SH-SY5Y (cell line): ENCODE measurements around the gene WWOX.

Experiments
- GATA2 ChIP-seq: IDR thresholded peaks from 2 replicates; pipeline ENCODE4 v1.6.1; 2011; ENCODE audit warnings: mild to moderate bottlenecking, low read depth, low read length
- GATA3 ChIP-seq: IDR thresholded peaks from 2 replicates; pipeline ENCODE4 v1.6.1; 2011; ENCODE audit warnings: low read depth, mild to moderate bottlenecking, low read length, moderate library complexity

DNA sequence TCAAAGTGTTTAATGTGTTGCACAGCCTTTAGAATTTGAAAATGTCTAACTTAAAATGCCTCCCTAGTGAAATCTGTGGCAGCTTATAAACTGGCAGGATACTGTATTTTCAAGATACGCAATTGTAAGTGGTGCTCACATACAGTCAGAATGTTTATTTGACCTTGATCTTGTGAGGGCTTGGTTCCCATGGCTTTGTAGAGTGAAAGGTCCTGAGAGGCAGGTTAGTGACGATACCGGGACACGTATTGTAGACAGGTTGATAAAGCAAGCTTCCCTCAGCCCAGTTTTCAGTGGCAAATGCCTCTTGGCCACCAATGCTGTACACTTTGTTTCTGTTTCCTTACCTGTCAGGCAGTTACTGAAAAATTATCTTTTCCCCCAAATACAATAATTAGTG, 1074.5 kb downstream of the WWOX start:
- TF ChIP-seq GATA2: no peak
- no peak for TF ChIP-seq GATA3
